Stomach (tissue), 4 donors: ENCODE results near the gene SPG7.

Experiments
- POLR2A ChIP-seq, 4 donors: fragments of 450-650 bp; IDR thresholded peaks; one replicate each; pipeline ENCODE4 v1.6.1; 2016; ENCODE audit warnings: antibody characterized with exemption in 4 of 4, control low read depth in 2 of 4, mild to moderate bottlenecking in 1 of 4, moderate library complexity in 1 of 4
- TF ChIP-seq, protein P1 (sequence below), 7 experiments: fragments of 450-650 bp in 4 of 7; fragments of 200-600 bp in 3 of 7; sonication (generic) in 3 of 7; IDR thresholded peaks; one replicate each; pipeline ENCODE4 v1.5.1; 2016 to 2019; ENCODE audit warnings: antibody characterized with exemption in 7 of 7, control low read depth in 2 of 7, mild to moderate bottlenecking in 1 of 7

DNA sequence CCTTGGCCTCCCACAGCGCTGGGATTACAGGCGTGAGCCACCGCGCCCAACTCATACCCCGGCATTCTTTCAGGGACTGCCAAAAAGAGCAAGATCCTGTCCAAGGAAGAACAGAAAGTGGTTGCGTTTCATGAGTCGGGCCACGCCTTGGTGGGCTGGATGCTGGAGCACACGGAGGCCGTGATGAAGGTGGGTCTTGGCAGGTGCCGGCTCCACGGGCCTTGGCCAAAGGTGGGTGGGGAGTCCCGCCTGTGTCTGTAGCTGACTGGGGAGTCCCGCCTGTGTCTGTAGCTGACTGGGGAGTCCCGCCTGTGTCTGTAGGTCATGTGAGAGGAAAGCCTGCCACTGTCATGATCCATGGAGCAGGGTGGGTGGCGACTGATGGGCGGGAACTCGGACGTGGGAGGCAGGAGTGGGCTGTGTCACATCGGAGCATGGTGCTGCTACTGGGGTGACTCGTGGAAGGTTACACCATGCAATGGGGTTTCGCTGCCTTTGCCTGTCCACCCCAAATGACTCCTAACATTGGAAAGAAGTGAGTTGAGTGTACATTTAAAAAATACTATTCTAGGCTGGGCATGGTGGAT is 42.3 kb downstream of the SPG7 start:
- TF ChIP-seq, protein P1, sequence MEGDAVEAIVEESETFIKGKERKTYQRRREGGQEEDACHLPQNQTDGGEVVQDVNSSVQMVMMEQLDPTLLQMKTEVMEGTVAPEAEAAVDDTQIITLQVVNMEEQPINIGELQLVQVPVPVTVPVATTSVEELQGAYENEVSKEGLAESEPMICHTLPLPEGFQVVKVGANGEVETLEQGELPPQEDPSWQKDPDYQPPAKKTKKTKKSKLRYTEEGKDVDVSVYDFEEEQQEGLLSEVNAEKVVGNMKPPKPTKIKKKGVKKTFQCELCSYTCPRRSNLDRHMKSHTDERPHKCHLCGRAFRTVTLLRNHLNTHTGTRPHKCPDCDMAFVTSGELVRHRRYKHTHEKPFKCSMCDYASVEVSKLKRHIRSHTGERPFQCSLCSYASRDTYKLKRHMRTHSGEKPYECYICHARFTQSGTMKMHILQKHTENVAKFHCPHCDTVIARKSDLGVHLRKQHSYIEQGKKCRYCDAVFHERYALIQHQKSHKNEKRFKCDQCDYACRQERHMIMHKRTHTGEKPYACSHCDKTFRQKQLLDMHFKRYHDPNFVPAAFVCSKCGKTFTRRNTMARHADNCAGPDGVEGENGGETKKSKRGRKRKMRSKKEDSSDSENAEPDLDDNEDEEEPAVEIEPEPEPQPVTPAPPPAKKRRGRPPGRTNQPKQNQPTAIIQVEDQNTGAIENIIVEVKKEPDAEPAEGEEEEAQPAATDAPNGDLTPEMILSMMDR (IDR thresholded peaks at IDR 0.05): no peak
- TF ChIP-seq POLR2A (IDR thresholded peaks at IDR 0.05): no peak
